GM10266 (cell line): ENCODE data around the gene LILRA2.
"Not testable (repeated sequence)": the region's sequence is repeated elsewhere in the genome, so short reads cannot be mapped to it uniquely, and the experiment has no call there.

Experiments used
- DNase-seq: peaks from one replicate; pipeline ENCODE4 v3.0.0; 2012; ENCODE audit errors: extremely low spot score
- CTCF ChIP-seq: IDR thresholded peaks from 2 replicates; pipeline ENCODE4 v1.5.1; 2012; ENCODE audit warnings: mild to moderate bottlenecking, low read depth; ENCODE audit not compliant: control insufficient read depth, insufficient read depth; ENCODE audit errors: missing control alignments

Gene LILRA2

GRCh38 chr19:54586397-54586796 lies 12.8 kb downstream of the LILRA2 start:
- DNase-seq = no peak
- TF ChIP-seq CTCF = no peak

- no peak for DNase-seq
- TF ChIP-seq CTCF = no peak
Measured at GRCh38 chr19:54587026-54587425, 13.4 kb downstream of the LILRA2 start.

GRCh38 chr19:54593445-54593844 lies 19.9 kb downstream of the LILRA2 start, which contains the start of gene LILRA1:
LILRA1 (plus strand) TSS chr19:54593632; CDS start chr19:54594245, 613 bp downstream.
- DNase-seq = not testable (repeated sequence)

DNA sequence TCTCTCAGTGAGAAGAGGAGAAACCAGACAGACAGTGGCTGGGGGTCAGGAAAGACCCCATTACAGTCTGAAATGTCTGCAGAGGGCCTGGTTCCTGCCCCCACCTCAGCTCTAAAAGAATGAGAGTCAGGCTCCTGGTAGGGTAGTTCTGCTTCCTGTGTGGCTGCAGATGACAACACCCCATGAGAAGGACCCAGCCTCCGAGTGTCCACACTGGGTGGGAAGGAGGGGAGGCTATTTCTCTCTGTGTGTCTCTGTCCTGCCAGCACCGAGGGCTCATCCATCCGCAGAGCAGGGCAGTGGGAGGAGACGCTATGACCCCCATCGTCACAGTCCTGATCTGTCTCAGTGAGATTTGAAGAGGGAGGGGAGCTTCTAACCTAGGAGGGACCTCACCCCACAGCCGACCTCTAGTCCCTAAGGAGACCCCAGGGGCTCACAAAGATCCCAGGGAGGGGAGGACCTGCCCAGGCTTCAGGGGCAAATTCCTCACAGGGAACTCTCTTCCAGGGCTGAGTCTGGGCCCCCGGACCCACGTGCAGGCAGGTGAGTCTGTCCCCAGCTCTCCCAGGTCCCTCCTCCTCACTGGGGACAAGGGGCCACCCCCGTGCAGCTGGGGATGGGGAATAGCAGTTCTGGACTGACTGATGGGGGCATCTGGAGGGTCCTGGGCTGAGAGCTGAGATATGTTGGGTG lies 20.5 kb downstream of the LILRA2 start:
- not testable (repeated sequence) for DNase-seq

GRCh38 chr19:54594737-54595136 lies 21.1 kb downstream of the LILRA2 start:
- DNase-seq = no peak
- no peak for TF ChIP-seq CTCF

DNA sequence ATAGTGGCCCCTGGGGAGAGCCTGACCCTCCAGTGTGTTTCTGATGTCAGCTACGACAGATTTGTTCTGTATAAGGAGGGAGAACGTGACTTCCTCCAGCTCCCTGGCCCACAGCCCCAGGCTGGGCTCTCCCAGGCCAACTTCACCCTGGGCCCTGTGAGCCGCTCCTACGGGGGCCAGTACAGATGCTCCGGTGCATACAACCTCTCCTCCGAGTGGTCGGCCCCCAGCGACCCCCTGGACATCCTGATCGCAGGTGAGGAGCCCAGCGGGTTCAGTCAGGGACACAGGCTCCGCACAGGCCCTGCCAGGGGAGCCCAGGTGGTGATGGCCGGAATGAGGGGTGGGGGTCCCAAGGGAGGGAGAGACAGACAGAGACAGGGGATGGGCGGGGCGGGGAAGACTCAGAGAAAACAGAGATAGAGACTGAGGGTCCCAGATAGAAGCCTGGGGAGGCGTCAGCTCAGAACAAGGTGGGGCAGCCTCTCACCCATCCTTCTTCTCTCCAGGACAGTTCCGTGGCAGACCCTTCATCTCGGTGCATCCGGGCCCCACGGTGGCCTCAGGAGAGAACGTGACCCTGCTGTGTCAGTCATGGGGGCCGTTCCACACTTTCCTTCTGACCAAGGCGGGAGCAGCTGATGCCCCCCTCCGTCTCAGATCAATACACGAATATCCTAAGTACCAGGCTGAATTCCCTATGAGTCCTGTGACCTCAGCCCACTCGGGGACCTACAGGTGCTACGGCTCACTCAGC lies 22.3 kb downstream of the LILRA2 start:
- not testable (repeated sequence) for DNase-seq

DNA sequence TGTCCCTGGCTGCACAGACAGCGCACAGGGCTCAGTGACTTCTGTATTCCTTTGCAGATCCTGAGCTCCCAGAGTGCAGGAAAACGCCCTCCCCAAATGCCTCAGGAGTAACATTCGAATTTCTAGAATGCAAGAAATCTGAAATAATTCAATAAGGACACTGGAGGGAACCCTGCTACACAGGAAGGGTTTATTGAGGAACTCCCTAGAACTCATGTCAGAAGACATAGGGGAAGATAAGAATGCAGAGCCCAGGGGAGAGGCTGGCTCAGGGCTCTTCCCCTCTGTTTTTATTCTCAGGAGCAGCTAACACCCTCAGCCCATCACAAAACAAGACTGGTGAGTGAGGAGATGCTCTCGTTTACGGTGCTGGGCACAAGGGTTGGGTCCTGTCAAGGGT lies 26.6 kb downstream of the LILRA2 start:
- TF ChIP-seq CTCF = no peak

DNA sequence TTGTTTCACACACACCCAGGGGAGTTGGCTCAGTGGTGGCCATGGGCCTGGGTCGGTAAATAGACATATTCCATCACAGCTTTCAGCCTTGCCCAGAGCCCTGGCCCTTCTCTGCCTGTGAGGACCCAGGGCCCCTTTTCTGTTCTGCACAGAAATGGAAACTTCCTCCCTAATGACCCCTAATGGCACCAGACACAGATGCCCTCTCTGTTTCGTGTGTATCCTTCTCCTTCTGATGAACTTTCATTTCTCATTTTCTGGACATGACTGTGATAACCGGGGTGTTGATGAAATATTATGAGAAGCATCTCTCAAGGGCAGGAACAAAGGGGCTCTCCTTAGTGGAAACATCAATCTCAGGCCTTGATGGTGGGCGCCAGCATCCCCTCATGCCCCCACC lies 32.6 kb downstream of the LILRA2 start:
- no peak for TF ChIP-seq CTCF
- no peak for DNase-seq

More for the DNA sequence above, 26.6 kb downstream of the LILRA2 start:
- no peak for DNase-seq
